Prostate gland (tissue), 2 donors: ENCODE data around the gene YIF1A. TPM values are rescaled to one million over a fixed set of nuclear protein-coding genes. Genes with fewer than 3 reads are reported as not detected.
"Not testable (repeated sequence)": the region's sequence is repeated elsewhere in the genome, so short reads cannot be mapped to it uniquely, and the experiment has no call there.

Experiments
- DNase-seq: peaks from one replicate; pipeline ENCODE4 v3.0.0-alpha.2; 2019; ENCODE audit warnings: low spot score
- H3K27ac ChIP-seq, 2 donors: fragments of 200-600 bp; sonication (generic); 2 replicates each; pipeline ENCODE4 v1.5.1; 2017 to 2019
- H3K27me3 ChIP-seq: fragments of 200-600 bp; sonication (generic); replicated peaks from 2 replicates; pipeline ENCODE4 v1.5.1; 2019; ENCODE audit not compliant: insufficient read depth
- H3K36me3 ChIP-seq, 2 donors: fragments of 200-600 bp; sonication (generic); 1 replicate in 1 of 2; 2 replicates in 1 of 2; pipeline versions ENCODE4 v1.5.1 to v1.8.1; 2017 to 2019
- H3K4me1 ChIP-seq: fragments of 200-600 bp; sonication (generic); replicated peaks from 2 replicates; pipeline ENCODE4 v1.5.1; 2019
- H3K4me3 ChIP-seq, 2 donors: fragments of 200-600 bp; sonication (generic); 2 replicates each; pipeline ENCODE4 v1.5.1; 2017 to 2019
- H3K9me3 ChIP-seq: fragments of 200-600 bp; sonication (generic); 2 replicates; pipeline ENCODE4 v1.5.1; 2017
- CTCF ChIP-seq, 4 experiments: fragments of 200-600 bp in 2 of 4; fragments of 450-650 bp in 2 of 4; sonication (generic) in 2 of 4; IDR thresholded peaks; 1 replicate in 3 of 4; 2 replicates in 1 of 4; pipeline ENCODE4 v1.5.1; 2016 to 2019; ENCODE audit warnings: antibody characterized with exemption in 4 of 4, mild to moderate bottlenecking in 2 of 4, moderate library complexity in 2 of 4
- POLR2A ChIP-seq: fragments of 450-650 bp; IDR thresholded peaks from one replicate; pipeline ENCODE4 v1.6.1; 2016; ENCODE audit warnings: antibody characterized with exemption, mild to moderate bottlenecking
- POLR2AphosphoS5 ChIP-seq: sonication (generic); formaldehyde crosslinking; IDR thresholded peaks from one replicate; pipeline ENCODE4 v1.6.1; 2017; ENCODE audit warnings: antibody characterized with exemption
- WGBS: methylation state at CpG from one replicate; pipeline ENCODE4 v1.1.5; 2018; 5-methylcytosine and 5-hydroxymethylcytosine counted together
- intact Hi-C: fragments of 100-400 bp; cut with DNase I; formaldehyde crosslinking; loops from one replicate; pipeline ENCODE4 v1.14.2; 2022
- total RNA-seq, 2 donors: library from RNA; depleted of rRNA; stranded (reverse); fragments of >200 nt; gene quantifications; one replicate each; pipeline ENCODE4 v1.1.0, GENCODE V29; 2016

Gene YIF1A
- total RNA-seq, 2 donors from 2014 or later: 92.6 to 112 TPM

- WGBS: 33% methylated on average over 37 of the region's 38 CpGs
- intact Hi-C loops: loop anchor here (2.0 kb wide), 1 partner anchor 15 kb away; no protein-coding TSS in a partner anchor
- DNase-seq: no peak
These were observed 24.6 kb upstream of the YIF1A start for GRCh38 chr11:66313321-66314185.

DNA sequence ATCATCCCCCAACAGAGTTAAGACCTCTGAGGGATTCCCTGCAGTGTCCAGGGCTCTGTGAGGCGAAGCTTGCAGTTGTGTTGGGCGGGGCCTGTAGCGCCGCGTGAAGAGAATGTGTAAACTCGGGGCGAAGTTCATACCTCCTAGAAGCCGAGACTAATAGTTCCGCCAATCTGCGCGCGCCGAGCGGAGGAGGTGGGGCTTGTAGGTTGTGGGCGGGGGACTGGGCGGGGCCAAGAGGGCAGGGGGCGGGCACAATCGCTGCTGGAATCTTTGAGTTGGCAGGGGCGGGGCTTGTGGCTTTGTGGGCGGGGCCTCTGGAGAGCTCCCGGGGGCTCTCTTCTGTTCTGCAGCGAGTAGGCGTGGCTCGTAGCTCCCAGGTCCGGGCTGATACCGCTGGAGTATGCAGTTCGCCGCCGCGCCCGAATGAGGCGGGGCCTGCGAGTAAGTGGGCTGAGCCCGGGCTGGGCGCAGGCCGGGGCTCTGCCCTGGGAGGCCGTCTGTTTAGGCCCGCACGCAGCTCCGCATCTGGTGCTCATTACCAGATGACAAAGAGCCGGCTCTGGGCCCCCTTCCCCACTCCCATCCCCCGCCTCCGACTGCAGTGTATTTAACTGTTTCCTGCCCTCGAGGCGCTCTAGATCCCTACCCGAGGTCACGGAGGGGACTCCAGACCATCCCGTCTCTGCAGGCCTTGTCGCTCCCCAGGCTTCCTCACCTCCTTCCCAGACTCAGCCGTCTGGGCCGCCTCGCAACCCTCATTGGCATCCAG, 23.8 kb upstream of the YIF1A start:
- TF ChIP-seq POLR2A (peak; percentile 56), POLR2AphosphoS5 (peak; percentile 70), CTCF (IDR thresholded peaks at IDR 0.05) (no peak)
- Histone ChIP-seq H3K36me3 (no peaks in the 10 kb centered on the region), H3K27ac (peak overlapping the region; percentile 82 to 87), H3K9me3 (no peaks in the 10 kb centered on the region), H3K4me3 (peak overlapping the region; percentile 34 to 43), H3K27me3 (no peaks in the 10 kb centered on the region), H3K4me1 (no peaks in the 10 kb centered on the region)
- under 1% methylated on average over 44 of the region's 52 CpGs for WGBS
- DNase-seq: peak; percentile 97
- intact Hi-C loops: loop anchor here (2.0 kb wide), 1 partner anchor 16 kb away; no protein-coding TSS in a partner anchor

More at GRCh38 chr11:66313321-66314185, 24.6 kb upstream of the YIF1A start:
- Histone ChIP-seq H3K27me3 (no peaks in the 10 kb centered on the region), H3K4me1 (no peaks in the 10 kb centered on the region), H3K9me3 (no peaks in the 10 kb centered on the region), H3K4me3 (peak overlapping the region; percentile 34 to 43), H3K36me3 (no peaks in the 10 kb centered on the region), H3K27ac (peak overlapping the region; percentile 82 to 87)
- TF ChIP-seq CTCF (IDR thresholded peaks at IDR 0.05): no peak
- no peak for TF ChIP-seq POLR2AphosphoS5
- TF ChIP-seq POLR2A: no peak

GRCh38 chr11:66311965-66312548, 23.1 kb upstream of the YIF1A start:
- intact Hi-C loops: loop anchor here (2.0 kb wide), 2 partner anchors 17 to 77 kb away; no protein-coding TSS in a partner anchor
- peak; percentile 95 for DNase-seq
- WGBS: under 1% methylated on average over 43 of the region's 44 CpGs

DNA sequence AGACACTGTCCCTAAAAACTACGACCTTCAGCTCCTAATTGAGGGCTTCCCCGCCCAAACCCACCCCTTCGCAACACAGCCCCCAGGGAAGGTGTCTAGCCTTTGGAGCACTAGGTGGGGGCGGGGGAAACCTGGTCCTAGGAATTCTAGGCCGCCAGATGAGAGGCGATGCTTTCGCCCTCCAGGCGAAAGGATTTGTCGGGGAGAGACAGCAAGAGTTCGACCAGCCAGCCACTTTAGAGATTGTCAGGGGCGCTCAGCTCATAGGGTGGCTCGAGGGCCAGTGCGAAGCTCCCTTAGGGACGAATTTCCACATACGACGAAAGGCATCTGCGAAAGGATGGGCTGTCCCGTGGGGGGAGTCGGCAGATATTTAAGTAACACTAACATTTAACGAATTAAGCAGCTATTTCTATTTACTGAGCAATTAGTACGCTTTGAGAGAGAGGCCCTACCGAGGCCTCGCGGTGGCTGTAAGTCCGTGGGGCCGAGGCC, 22.6 kb upstream of the YIF1A start:
- H3K4me1 ChIP-seq: no peaks in the 10 kb centered on the region
- H3K36me3 ChIP-seq: no peaks in the 10 kb centered on the region
- WGBS: 24% methylated on average over 26 of the region's 26 CpGs
- no peaks in the 10 kb centered on the region for H3K27me3 ChIP-seq
- intact Hi-C loops: loop anchor here (2.0 kb wide), 1 partner anchor 77 kb away; no protein-coding TSS in a partner anchor
- H3K9me3 ChIP-seq: no peaks in the 10 kb centered on the region
- peak overlapping the region; percentile 34 to 43 for H3K4me3 ChIP-seq
- no peak for TF ChIP-seq POLR2A
- no peak for TF ChIP-seq CTCF (IDR thresholded peaks at IDR 0.05)
- TF ChIP-seq POLR2AphosphoS5: no peak
- H3K27ac ChIP-seq: peak overlapping the region; percentile 82 to 87
- no peak for DNase-seq

More at GRCh38 chr11:66311965-66312548, 23.1 kb upstream of the YIF1A start:
- Histone ChIP-seq H3K36me3 (no peaks in the 10 kb centered on the region), H3K9me3 (no peaks in the 10 kb centered on the region), H3K4me3 (peak overlapping the region; percentile 34 to 43), H3K4me1 (no peaks in the 10 kb centered on the region), H3K27ac (peak overlapping the region; percentile 82 to 87), H3K27me3 (no peaks in the 10 kb centered on the region)
- TF ChIP-seq CTCF (IDR thresholded peaks at IDR 0.05) (peak; percentile 63 to 96 (median 90)), POLR2A (peak; percentile 39), POLR2AphosphoS5 (peak; percentile 86)

DNA sequence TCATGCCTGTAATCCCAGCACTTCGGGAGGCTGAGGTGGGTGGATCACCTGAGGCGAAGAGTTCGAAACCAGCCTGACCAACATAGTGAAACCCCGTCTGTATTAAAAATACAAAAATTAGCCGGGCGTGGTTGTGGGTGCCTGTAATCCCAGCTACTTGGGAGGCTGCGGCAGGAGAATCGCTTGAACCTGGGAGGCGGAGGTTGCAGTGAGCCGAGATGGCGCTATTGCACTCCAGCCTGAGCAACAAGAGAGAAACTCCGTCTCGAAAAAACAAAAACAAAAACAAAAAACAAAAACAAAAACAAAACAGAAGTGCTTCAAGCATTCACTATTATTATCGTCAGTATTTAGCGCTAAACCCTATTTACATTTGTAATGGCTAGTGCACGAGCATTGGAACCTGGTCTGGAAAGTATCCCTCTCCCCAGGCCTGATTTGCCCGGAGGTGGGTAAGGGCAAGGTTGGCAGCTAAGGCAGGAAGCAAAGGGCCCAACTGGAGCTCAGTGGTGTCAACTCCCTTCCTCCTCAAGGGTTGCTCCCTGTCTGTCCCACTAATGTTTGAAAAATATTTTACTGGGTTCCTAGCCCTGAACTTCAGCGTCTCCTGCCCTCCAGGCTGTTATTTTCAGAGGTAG, 22.0 kb upstream of the YIF1A start:
- intact Hi-C loops: loop anchor here (2.0 kb wide), 1 partner anchor 78 kb away; no protein-coding TSS in a partner anchor
- H3K4me1 ChIP-seq, H3K27me3 ChIP-seq, DNase-seq, H3K9me3 ChIP-seq, H3K36me3 ChIP-seq, H3K4me3 ChIP-seq: not testable (repeated sequence)
- WGBS: 87% methylated on average over 18 of the region's 18 CpGs
- peak overlapping the region in 1 of 2 donors; percentile 82 for H3K27ac ChIP-seq
